Neural cell (in vitro differentiated cells): ENCODE data around the gene SSX2IP. TPM values are rescaled to one million over a fixed set of nuclear protein-coding genes. Genes with fewer than 3 reads are reported as not detected.

ENCODE experiments used
- H2AFZ ChIP-seq: fragments of 200-600, 300-800 bp; sonication (generic), shearing (Covaris generic); 2 replicates; pipeline ENCODE4 v1.6.0; 2014; ENCODE audit warnings: low read depth, mild to moderate bottlenecking, antibody characterized with exemption, low read length, moderate library complexity
- H3F3A ChIP-seq: fragments of 200-600 bp; shearing (Covaris generic); 2 replicates; pipeline ENCODE4 v1.6.1; 2016; ENCODE audit warnings: mild to moderate bottlenecking, moderate library complexity, mixed read lengths, antibody characterized with exemption, low read length; ENCODE audit not compliant: insufficient read depth, poor library complexity, severe bottlenecking
- H3K27ac ChIP-seq: fragments of 200-600, 300-800 bp; sonication (generic), shearing (Covaris generic); 2 replicates; pipeline ENCODE4 v1.5.1; 2014; ENCODE audit warnings: mild to moderate bottlenecking, low read length, moderate library complexity
- H3K27me3 ChIP-seq: fragments of 300-800, 200-600 bp; sonication (generic), shearing (Covaris generic); 2 replicates; pipeline ENCODE4 v1.6.0; 2014; ENCODE audit warnings: mild to moderate bottlenecking, low read depth, low read length, moderate library complexity; ENCODE audit not compliant: insufficient read depth
- H3K36me3 ChIP-seq: fragments of 300-800, 200-600 bp; sonication (generic), shearing (Covaris generic); 2 replicates; pipeline ENCODE4 v1.5.1; 2014; ENCODE audit warnings: mild to moderate bottlenecking, antibody characterized with exemption, low read length, moderate library complexity; ENCODE audit not compliant: insufficient read depth
- H3K4me2 ChIP-seq: fragments of 300-800, 200-600 bp; sonication (generic), shearing (Covaris generic); 2 replicates; pipeline ENCODE4 v1.6.0; 2014; ENCODE audit warnings: mild to moderate bottlenecking, low read length
- H3K4me3 ChIP-seq: fragments of 300-800, 200-600 bp; sonication (generic), shearing (Covaris generic); 2 replicates; pipeline ENCODE4 v1.5.1; 2014; ENCODE audit warnings: mild to moderate bottlenecking, low read length, moderate library complexity
- H3K79me2 ChIP-seq: fragments of 200-600 bp; shearing (Covaris generic); replicated peaks from 2 replicates; pipeline ENCODE4 v1.6.0; 2014; ENCODE audit warnings: mild to moderate bottlenecking, low read length, moderate library complexity; ENCODE audit not compliant: insufficient read depth
- H3K9ac ChIP-seq: fragments of 300-800, 200-600 bp; sonication (generic), shearing (Covaris generic); 2 replicates; pipeline ENCODE4 v1.6.1; 2016; ENCODE audit warnings: mild to moderate bottlenecking, low read length, mixed read lengths
- H3K9me2 ChIP-seq: fragments of 200-600 bp; shearing (Covaris generic); 2 replicates; pipeline ENCODE4 v1.6.1; 2016; ENCODE audit warnings: mild to moderate bottlenecking, low read length, mixed read lengths; ENCODE audit not compliant: insufficient read depth
- H3K9me3 ChIP-seq: fragments of 200-600, 300-800 bp; sonication (generic), shearing (Covaris generic); 2 replicates; pipeline ENCODE4 v1.6.1; 2016; ENCODE audit warnings: mild to moderate bottlenecking, mixed run types, low read length, moderate library complexity, mixed read lengths
- H4K20me1 ChIP-seq: fragments of 200-600 bp; shearing (Covaris generic); 2 replicates; pipeline ENCODE4 v1.6.1; 2016; ENCODE audit warnings: mild to moderate bottlenecking, mixed run types; ENCODE audit not compliant: insufficient read depth
- CTCF ChIP-seq: fragments of 450-650 bp; IDR thresholded peaks from 2 replicates; pipeline ENCODE4 v1.5.1; 2014; ENCODE audit warnings: antibody characterized with exemption, mild to moderate bottlenecking, moderate library complexity; ENCODE audit not compliant: poor library complexity, severe bottlenecking
- EP300 ChIP-seq: fragments of 450-650 bp; conservative IDR thresholded peaks from 2 replicates; pipeline ENCODE4 v1.6.1; 2014; ENCODE audit warnings: antibody characterized with exemption, mild to moderate bottlenecking, moderate library complexity; ENCODE audit not compliant: poor library complexity, severe bottlenecking
- EZH2 ChIP-seq: fragments of 200-600, 300-800 bp; shearing (Covaris generic), sonication (generic); IDR thresholded peaks from 2 replicates; pipeline ENCODE4 v1.6.1; 2014; ENCODE audit warnings: antibody characterized with exemption, low read length, borderline replicate concordance, mild to moderate bottlenecking; ENCODE audit not compliant: insufficient read depth, poor library complexity, severe bottlenecking
- MXI1 ChIP-seq: fragments of 450-650 bp; conservative IDR thresholded peaks from 2 replicates; pipeline ENCODE4 v1.6.1; 2014; ENCODE audit warnings: antibody characterized with exemption, mild to moderate bottlenecking; ENCODE audit not compliant: poor library complexity, severe bottlenecking
- POLR2AphosphoS5 ChIP-seq: IDR thresholded peaks from 2 replicates; pipeline ENCODE4 v1.6.1; 2012
- RAD21 ChIP-seq: fragments of 450-650 bp; conservative IDR thresholded peaks from 2 replicates; pipeline ENCODE4 v1.6.1; 2014; ENCODE audit warnings: antibody characterized with exemption, mild to moderate bottlenecking, moderate library complexity
- SMC3 ChIP-seq: fragments of 450-650 bp; conservative IDR thresholded peaks from 2 replicates; pipeline ENCODE4 v1.6.1; 2014; ENCODE audit warnings: antibody characterized with exemption, mild to moderate bottlenecking, moderate library complexity; ENCODE audit not compliant: poor library complexity
- TAF1 ChIP-seq: IDR thresholded peaks from 2 replicates; pipeline ENCODE4 v1.6.1; 2012; ENCODE audit warnings: low read depth
- polyA plus RNA-seq: library from polyadenylated mRNA; depleted of rRNA; stranded (reverse); fragments of >200 nt; gene quantifications from 2 replicates; pipeline ENCODE4 v1.2.3, GENCODE V29; 2014
- TF ChIP-seq, protein P1 (sequence below): IDR thresholded peaks from 2 replicates; pipeline ENCODE4 v1.6.1; 2012; ENCODE audit warnings: borderline replicate concordance

Gene SSX2IP
- polyA plus RNA-seq, 1 donor from 2014 or later, result 21.7 TPM

GRCh38 chr1:84708031-84708430 lies 17.8 kb upstream of the SSX2IP start:
- Histone ChIP-seq H3K27ac (no peak overlapping the region), H3K9me2 (no peaks in the 10 kb centered on the region), H2AFZ (no peak overlapping the region), H3K79me2 (no peaks in the 10 kb centered on the region), H3F3A (no peaks in the 10 kb centered on the region), H3K36me3 (no peaks in the 10 kb centered on the region), H3K4me2 (no peak overlapping the region), H4K20me1 (no peaks in the 10 kb centered on the region), H3K4me3 (no peak overlapping the region), H3K9ac (no peak overlapping the region), H3K9me3 (no peaks in the 10 kb centered on the region), H3K27me3 (no peaks in the 10 kb centered on the region)
- TF ChIP-seq MXI1 (no peak), SMC3 (no peak), RAD21 (no peak), TAF1 (no peak), EP300 (no peak), EZH2 (no peak), CTCF (no peak), POLR2AphosphoS5 (no peak)
- TF ChIP-seq, protein P1, sequence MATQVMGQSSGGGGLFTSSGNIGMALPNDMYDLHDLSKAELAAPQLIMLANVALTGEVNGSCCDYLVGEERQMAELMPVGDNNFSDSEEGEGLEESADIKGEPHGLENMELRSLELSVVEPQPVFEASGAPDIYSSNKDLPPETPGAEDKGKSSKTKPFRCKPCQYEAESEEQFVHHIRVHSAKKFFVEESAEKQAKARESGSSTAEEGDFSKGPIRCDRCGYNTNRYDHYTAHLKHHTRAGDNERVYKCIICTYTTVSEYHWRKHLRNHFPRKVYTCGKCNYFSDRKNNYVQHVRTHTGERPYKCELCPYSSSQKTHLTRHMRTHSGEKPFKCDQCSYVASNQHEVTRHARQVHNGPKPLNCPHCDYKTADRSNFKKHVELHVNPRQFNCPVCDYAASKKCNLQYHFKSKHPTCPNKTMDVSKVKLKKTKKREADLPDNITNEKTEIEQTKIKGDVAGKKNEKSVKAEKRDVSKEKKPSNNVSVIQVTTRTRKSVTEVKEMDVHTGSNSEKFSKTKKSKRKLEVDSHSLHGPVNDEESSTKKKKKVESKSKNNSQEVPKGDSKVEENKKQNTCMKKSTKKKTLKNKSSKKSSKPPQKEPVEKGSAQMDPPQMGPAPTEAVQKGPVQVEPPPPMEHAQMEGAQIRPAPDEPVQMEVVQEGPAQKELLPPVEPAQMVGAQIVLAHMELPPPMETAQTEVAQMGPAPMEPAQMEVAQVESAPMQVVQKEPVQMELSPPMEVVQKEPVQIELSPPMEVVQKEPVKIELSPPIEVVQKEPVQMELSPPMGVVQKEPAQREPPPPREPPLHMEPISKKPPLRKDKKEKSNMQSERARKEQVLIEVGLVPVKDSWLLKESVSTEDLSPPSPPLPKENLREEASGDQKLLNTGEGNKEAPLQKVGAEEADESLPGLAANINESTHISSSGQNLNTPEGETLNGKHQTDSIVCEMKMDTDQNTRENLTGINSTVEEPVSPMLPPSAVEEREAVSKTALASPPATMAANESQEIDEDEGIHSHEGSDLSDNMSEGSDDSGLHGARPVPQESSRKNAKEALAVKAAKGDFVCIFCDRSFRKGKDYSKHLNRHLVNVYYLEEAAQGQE, result no peak

GRCh38 chr1:84705513-84705912 lies 15.3 kb upstream of the SSX2IP start:
- Histone ChIP-seq H2AFZ (no peak overlapping the region), H3K79me2 (no peaks in the 10 kb centered on the region), H3K4me2 (no peak overlapping the region), H3K9me2 (no peaks in the 10 kb centered on the region), H3K9me3 (no peaks in the 10 kb centered on the region), H3K27me3 (no peaks in the 10 kb centered on the region), H3K9ac (no peak overlapping the region), H4K20me1 (no peaks in the 10 kb centered on the region), H3K4me3 (no peak overlapping the region), H3K27ac (no peak overlapping the region), H3K36me3 (no peaks in the 10 kb centered on the region), H3F3A (no peaks in the 10 kb centered on the region)
- no peak for TF ChIP-seq CTCF
- no peak for TF ChIP-seq POLR2AphosphoS5
- TF ChIP-seq TAF1, result no peak
- no peak for TF ChIP-seq RAD21
- no peak for TF ChIP-seq EZH2
- TF ChIP-seq, protein P1, result no peak
- no peak for TF ChIP-seq SMC3
- no peak for TF ChIP-seq MXI1
- TF ChIP-seq EP300, result no peak
